Lung (tissue), 12 donors: ENCODE results near the gene PHIP. TPM values are rescaled to one million over a fixed set of nuclear protein-coding genes. Genes with fewer than 3 reads are reported as not detected.
A peak's percentile ranks its signal among the peaks of the same experiment; 100 is the strongest.

ENCODE experiments used
- ATAC-seq: fragments of 200-7000 bp; cut with Tn5 transposase; one replicate; pipeline ENCODE4 v1.9.1; 2020; ENCODE audit warnings: moderate number of reproducible peaks; ENCODE audit not compliant: insufficient read depth, low FRiP score
- DNase-seq, 3 donors: peaks; one replicate each; pipeline ENCODE4 v3.0.0-alpha.2; 2013 to 2017
- H3K27ac ChIP-seq, 2 donors: one replicate each; pipeline ENCODE4 v1.5.1; 2013; ENCODE audit warnings: mild to moderate bottlenecking in 2 of 2, moderate library complexity in 2 of 2, control low read depth in 1 of 2, inconsistent platforms in 1 of 2, low read depth in 1 of 2, low read length in 1 of 2
- H3K27me3 ChIP-seq, 3 donors: one replicate each; pipeline ENCODE4 v1.5.1; 2013; ENCODE audit warnings: low read length in 2 of 3; ENCODE audit not compliant: control insufficient read depth in 3 of 3, insufficient read depth in 3 of 3
- H3K36me3 ChIP-seq, 4 donors: one replicate each; pipeline ENCODE4 v1.5.1; 2013; ENCODE audit warnings: low read length in 4 of 4, mild to moderate bottlenecking in 1 of 4, moderate library complexity in 1 of 4; ENCODE audit not compliant: control insufficient read depth in 4 of 4, insufficient read depth in 4 of 4
- H3K4me1 ChIP-seq, 5 donors: one replicate each; pipeline ENCODE4 v1.5.1; 2013; ENCODE audit warnings: low read length in 5 of 5, mild to moderate bottlenecking in 2 of 5, moderate library complexity in 1 of 5; ENCODE audit not compliant: control insufficient read depth in 5 of 5, insufficient read depth in 5 of 5
- H3K4me3 ChIP-seq: one replicate; pipeline ENCODE4 v1.5.1; 2013; ENCODE audit warnings: mild to moderate bottlenecking, control low read depth, moderate library complexity
- H3K9ac ChIP-seq, 2 donors: one replicate each; pipeline ENCODE4 v1.5.1; 2013; ENCODE audit warnings: low read length in 2 of 2, control low read depth in 1 of 2; ENCODE audit not compliant: insufficient read depth in 1 of 2
- H3K9me3 ChIP-seq, 4 donors: one replicate each; pipeline ENCODE4 v1.5.1; 2013; ENCODE audit warnings: low read length in 3 of 4, mild to moderate bottlenecking in 1 of 4, moderate library complexity in 1 of 4; ENCODE audit not compliant: control insufficient read depth in 4 of 4, insufficient read depth in 3 of 4
- CTCF ChIP-seq: IDR thresholded peaks from 2 replicates; pipeline ENCODE4 v1.5.1; 2012; ENCODE audit warnings: mild to moderate bottlenecking; ENCODE audit errors: control extremely low read depth, extremely low read depth
- WGBS, 2 donors: extraction: QIAGEN DNeasy Blood & Tissue Kit; methylation state at CpG; one replicate each; pipeline ENCODE4 v1.1.7; 2013; 5-methylcytosine and 5-hydroxymethylcytosine counted together
- polyA plus RNA-seq, 2 donors: library from polyadenylated mRNA; stranded (reverse); fragments of 200-250 nt; gene quantifications; one replicate each; pipeline ENCODE4 v1.2.1, GENCODE V29; 2013
- total RNA-seq, 2 donors: library from RNA; depleted of rRNA in 1 of 2; stranded (reverse); fragments of >200 nt in 1 of 2; gene quantifications; one replicate each; pipeline ENCODE4 v1.2.1, GENCODE V29; 2014 to 2021
- donor health status: control.
- donor health status: control.
- donor health status: Bipolar disorder and iron deficiency.
- donor health status: healthy.
- donor health status: DM: yes; HTN: yes; CAD: no.

Gene PHIP
- total and polyA plus RNA-seq, 4 donors: 7.0 to 125 (median 19.1) TPM

- no peak for TF ChIP-seq CTCF
- Histone ChIP-seq H3K4me3 (peak overlapping the region; percentile 90), H3K4me1 (peaks cover 0 to 40% (median 4%) of the 10 kb centered on the region in 5 donors), H3K9ac (peak overlapping the region; percentile 56 to 64), H3K27me3 (no peaks in the 10 kb centered on the region), H3K36me3 (peaks cover 0 to 3% (median under 1%) of the 10 kb centered on the region in 4 donors), H3K9me3 (no peaks in the 10 kb centered on the region), H3K27ac (peak overlapping the region; percentile 99 to 100)
- 0 to 1% methylated on average over 5 to 49 of the region's 49 CpGs for WGBS, 2 donors
- peak; percentile 32 for ATAC-seq
- DNase-seq: no peak
Measured at GRCh38 chr6:79077715-79078074, 359 bp downstream of the PHIP start.

GRCh38 chr6:79076782-79077641 is 1.0 kb downstream of the PHIP start:
- Histone ChIP-seq H3K27ac (peak overlapping the region; percentile 93 to 99), H3K4me3 (peak overlapping the region; percentile 90), H3K9me3 (no peaks in the 10 kb centered on the region), H3K4me1 (peaks cover 0 to 40% (median 4%) of the 10 kb centered on the region in 5 donors), H3K27me3 (no peaks in the 10 kb centered on the region), H3K9ac (peak overlapping the region; percentile 77 to 87), H3K36me3 (peaks cover 0 to 3% (median 2%) of the 10 kb centered on the region in 4 donors)
- ATAC-seq (peak; percentile 74), DNase-seq (peak; percentile 93 to 95 (median 94))
- WGBS, 2 donors: 1% methylated on average over 56 to 78 of the region's 79 CpGs
- no peak for TF ChIP-seq CTCF

GRCh38 chr6:79076160-79076559 is 1.9 kb downstream of the PHIP start:
- Histone ChIP-seq H3K36me3 (peaks cover 0 to 3% (median 2%) of the 10 kb centered on the region in 4 donors), H3K27ac (peak overlapping the region in 1 of 2 donors; percentile 99), H3K4me3 (no peak overlapping the region), H3K9me3 (no peaks in the 10 kb centered on the region), H3K9ac (peak overlapping the region; percentile 59 to 87), H3K27me3 (no peaks in the 10 kb centered on the region), H3K4me1 (peaks cover 0 to 40% (median 4%) of the 10 kb centered on the region in 5 donors)
- no peak for TF ChIP-seq CTCF
- DNase-seq (peak in 2 of 3 donors; percentile 50 to 70), ATAC-seq (no peak)
- WGBS, 2 donors: 6% methylated on average over 5 of the region's 5 CpGs
